Measurements from ENCODE around the gene OR10G4.
"Not testable (repeated sequence)": the region's sequence is repeated elsewhere in the genome, so short reads cannot be mapped to it uniquely, and the experiment has no call there.

The OR10G4 gene

GRCh38 chr11:124012697-124013096 is at the start of gene OR10G4:
Gene OR10G4 (plus strand): TSS chr11:124012997. CDS start chr11:124015575, 2,578 bp downstream.
- no peak for TF ChIP-seq CTCF (IDR thresholded peaks at IDR 0.05; ENCODE audit: low read length, missing control alignments)
- no peak for DNase-seq (ENCODE audit: low read depth)

DNA sequence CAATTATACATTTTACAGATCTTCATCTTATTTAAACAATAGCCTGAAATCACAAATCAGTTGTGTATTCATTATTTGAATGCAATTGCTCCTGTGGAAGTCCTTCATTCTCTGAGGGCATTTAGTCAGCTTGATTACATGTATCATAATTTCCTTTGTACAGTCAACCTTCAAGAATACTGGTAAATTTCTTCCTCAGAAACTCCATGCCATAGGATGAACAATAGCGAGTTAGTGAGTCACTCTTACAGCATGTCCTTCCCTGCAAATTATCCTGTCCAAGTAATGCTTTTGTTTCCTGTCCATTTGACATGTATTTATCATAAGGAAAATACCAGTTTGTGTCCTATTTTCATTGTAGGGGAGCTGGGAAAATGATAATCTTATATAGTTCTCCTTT is 39.0 kb upstream of the OR10G4 start:
- peak; percentile 93 for DNase-seq (ENCODE audit: low read depth)
- no peak overlapping the region for H3K4me3 ChIP-seq (replicated peaks; ENCODE audit: low read depth, low read length)
- no peak for TF ChIP-seq CTCF (IDR thresholded peaks at IDR 0.05; ENCODE audit: low read length, missing control alignments)

More at GRCh38 chr11:124012697-124013096, at the start of gene OR10G4:
- H3K4me3 ChIP-seq (replicated peaks; ENCODE audit: low read depth, low read length) = no peak within 1 kb of the TSS

DNA sequence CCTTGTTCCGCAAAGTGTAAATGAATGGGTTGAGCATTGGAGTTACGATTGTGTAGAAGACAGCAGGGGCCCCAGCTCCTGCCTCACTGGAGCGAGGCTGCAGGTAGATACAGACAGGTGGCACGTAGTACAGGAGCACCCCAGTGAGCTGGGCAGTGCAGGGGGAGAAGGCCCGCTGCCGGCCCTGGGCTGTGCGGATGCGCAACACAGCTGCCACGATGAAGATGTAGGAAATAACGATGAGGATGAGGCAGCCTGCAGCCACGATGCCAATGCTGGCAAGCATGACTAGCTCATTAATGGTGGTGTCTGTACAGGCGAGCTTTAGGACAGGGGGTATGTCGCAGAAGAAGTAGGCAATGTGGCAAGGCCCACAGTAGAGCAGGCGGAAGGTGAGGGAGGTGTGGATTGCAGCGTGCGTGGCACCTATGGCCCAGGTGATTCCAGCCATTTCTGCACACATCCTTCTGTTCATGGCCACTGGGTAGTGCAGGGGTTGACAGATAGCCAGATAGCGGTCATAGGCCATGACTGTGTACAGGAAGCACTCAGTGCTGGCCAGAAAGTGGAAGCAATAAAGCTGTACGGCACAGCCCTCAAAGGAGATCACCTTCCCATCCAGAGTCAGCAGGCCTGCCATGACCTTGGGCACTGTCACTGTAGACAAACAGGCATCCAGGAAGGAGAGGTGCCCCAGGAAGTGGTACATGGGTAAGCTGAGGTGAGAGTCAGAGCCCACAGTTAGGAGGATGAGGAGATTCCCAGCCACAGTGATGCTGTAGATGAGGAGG is 35.8 kb upstream of the OR10G4 start:
- no peak for DNase-seq (ENCODE audit: low read depth)
- TF ChIP-seq CTCF (IDR thresholded peaks at IDR 0.05; ENCODE audit: low read length, missing control alignments) = no peak
- no peak overlapping the region for H3K4me3 ChIP-seq (replicated peaks; ENCODE audit: low read depth, low read length)

GRCh38 chr11:123977731-123978347 is 35.0 kb upstream of the OR10G4 start, which contains the start of gene OR10S1:
Gene OR10S1 (minus strand): TSS chr11:123977781. CDS start chr11:123977664, 117 bp downstream.
- no peak within 1 kb of the TSS for H3K4me3 ChIP-seq (replicated peaks; ENCODE audit: low read depth, low read length)
- no peak for TF ChIP-seq CTCF (IDR thresholded peaks at IDR 0.05; ENCODE audit: low read length, missing control alignments)
- DNase-seq (ENCODE audit: low read depth) = no peak

GRCh38 chr11:123979311-123979710 is 33.5 kb upstream of the OR10G4 start:
- no peak overlapping the region for H3K4me3 ChIP-seq (replicated peaks; ENCODE audit: low read depth, low read length)
- no peak for TF ChIP-seq CTCF (IDR thresholded peaks at IDR 0.05; ENCODE audit: low read length, missing control alignments)

GRCh38 chr11:123995119-123995518 is 17.7 kb upstream of the OR10G4 start, which contains the start of gene OR10G6:
Gene OR10G6 (minus strand): TSS chr11:123995161. CDS start chr11:123995161, 0 bp downstream.
- no peak for DNase-seq (ENCODE audit: low read depth)
- no peak within 1 kb of the TSS for H3K4me3 ChIP-seq (replicated peaks; ENCODE audit: low read depth, low read length)
- TF ChIP-seq CTCF (IDR thresholded peaks at IDR 0.05; ENCODE audit: low read length, missing control alignments) = no peak

More at GRCh38 chr11:123979311-123979710, 33.5 kb upstream of the OR10G4 start:
- no peak for DNase-seq (ENCODE audit: low read depth)

GRCh38 chr11:124015837-124016236 is 3.0 kb downstream of the OR10G4 start:
- H3K4me3 ChIP-seq (replicated peaks; ENCODE audit: low read depth, low read length); DNase-seq (ENCODE audit: low read depth): not testable (repeated sequence)
